ENCODE measurements around the gene EGF.
"Not testable (repeated sequence)": the region's sequence is repeated elsewhere in the genome, so short reads cannot be mapped to it uniquely, and the experiment has no call there.

The EGF gene

DNA sequence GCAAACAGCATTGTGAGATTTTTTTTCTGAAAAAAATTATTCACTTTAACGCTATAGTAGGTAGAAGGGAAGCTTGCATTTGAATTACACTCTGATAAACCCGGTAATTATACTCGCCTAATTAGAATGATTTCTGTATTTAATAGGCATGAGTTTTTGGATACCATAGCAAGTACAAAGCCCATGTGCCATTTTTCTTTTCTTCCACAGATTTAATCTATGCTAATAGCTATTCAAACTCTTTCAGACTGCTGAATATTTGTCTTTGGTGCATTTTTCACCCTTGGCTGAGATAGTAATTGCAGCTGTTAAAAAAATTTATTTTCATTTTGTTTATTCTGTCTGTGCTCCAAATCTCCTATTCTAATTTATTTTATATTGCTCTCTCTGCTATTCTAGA lies 113.0 kb downstream of the EGF start:
- Histone ChIP-seq H3K27me3 (replicated peaks) (no peaks in the 10 kb centered on the region), H3K36me3 (replicated peaks) (no peaks in the 10 kb centered on the region), H3K27ac (no peak overlapping the region), H3K4me3 (ENCODE audit: low read depth, low read length) (no peak overlapping the region)
- no peak for DNase-seq
- TF ChIP-seq, protein P1, sequence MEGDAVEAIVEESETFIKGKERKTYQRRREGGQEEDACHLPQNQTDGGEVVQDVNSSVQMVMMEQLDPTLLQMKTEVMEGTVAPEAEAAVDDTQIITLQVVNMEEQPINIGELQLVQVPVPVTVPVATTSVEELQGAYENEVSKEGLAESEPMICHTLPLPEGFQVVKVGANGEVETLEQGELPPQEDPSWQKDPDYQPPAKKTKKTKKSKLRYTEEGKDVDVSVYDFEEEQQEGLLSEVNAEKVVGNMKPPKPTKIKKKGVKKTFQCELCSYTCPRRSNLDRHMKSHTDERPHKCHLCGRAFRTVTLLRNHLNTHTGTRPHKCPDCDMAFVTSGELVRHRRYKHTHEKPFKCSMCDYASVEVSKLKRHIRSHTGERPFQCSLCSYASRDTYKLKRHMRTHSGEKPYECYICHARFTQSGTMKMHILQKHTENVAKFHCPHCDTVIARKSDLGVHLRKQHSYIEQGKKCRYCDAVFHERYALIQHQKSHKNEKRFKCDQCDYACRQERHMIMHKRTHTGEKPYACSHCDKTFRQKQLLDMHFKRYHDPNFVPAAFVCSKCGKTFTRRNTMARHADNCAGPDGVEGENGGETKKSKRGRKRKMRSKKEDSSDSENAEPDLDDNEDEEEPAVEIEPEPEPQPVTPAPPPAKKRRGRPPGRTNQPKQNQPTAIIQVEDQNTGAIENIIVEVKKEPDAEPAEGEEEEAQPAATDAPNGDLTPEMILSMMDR (IDR thresholded peaks at IDR 0.05; ENCODE audit: low read depth, low read length, missing control alignments), result no peak
- in situ Hi-C loops (cut with HindIII; ENCODE audit: low pct_ligation_motif_present, low sequenced_read_pairs), result no loop called here

- in situ Hi-C loops (cut with HindIII; ENCODE audit: low pct_ligation_motif_present, low sequenced_read_pairs), result no loop called here
- H3K27ac ChIP-seq, result no peak overlapping the region
- no peaks in the 10 kb centered on the region for H3K27me3 ChIP-seq (replicated peaks)
- TF ChIP-seq, protein P1 (IDR thresholded peaks at IDR 0.05; ENCODE audit: low read depth, low read length, missing control alignments), result no peak
- no peaks in the 10 kb centered on the region for H3K36me3 ChIP-seq (replicated peaks)
- no peak overlapping the region for H3K4me3 ChIP-seq (ENCODE audit: low read depth, low read length)
- DNase-seq, result no peak
These were observed 119.9 kb downstream of the EGF start for GRCh38 chr4:110032603-110033002.

DNA sequence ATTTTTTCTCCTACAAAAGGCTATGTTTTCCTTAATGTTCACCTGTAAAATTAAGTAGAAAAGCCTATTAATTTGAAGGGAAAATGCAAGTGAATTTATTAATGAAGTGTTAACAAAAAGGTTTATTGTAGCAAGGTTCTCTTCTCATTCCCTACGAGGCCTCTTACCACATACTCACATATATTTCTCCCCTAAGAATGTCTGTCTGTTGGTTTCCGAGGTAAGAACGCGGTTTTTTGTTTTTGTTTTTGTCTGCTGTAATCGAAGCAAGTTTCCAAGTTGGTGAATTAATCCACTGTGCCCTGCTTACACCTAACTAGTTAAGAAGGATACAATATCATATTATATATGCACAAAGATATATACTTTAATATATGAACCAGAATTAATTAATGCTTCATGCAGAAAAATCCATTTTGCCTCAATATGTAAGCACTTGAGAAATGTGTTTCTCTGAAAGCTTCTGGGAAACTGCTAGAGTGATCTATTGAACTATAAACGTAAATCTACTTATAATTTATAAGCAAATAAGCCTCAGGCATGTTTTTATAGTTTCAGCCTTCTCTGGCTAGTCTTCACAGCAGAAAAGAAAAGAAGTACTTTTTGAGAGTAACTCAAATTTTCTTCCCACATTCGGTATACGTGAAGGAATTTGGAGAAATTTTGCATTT lies 120.8 kb downstream of the EGF start:
- in situ Hi-C loops (cut with HindIII; ENCODE audit: low pct_ligation_motif_present, low sequenced_read_pairs), result no loop called here
- Histone ChIP-seq H3K4me3 (ENCODE audit: low read depth, low read length) (no peak overlapping the region), H3K27ac (no peak overlapping the region), H3K27me3 (replicated peaks) (no peaks in the 10 kb centered on the region), H3K36me3 (replicated peaks) (no peaks in the 10 kb centered on the region)
- no peak for DNase-seq
- TF ChIP-seq, protein P1 (IDR thresholded peaks at IDR 0.05; ENCODE audit: low read depth, low read length, missing control alignments), result no peak

DNA sequence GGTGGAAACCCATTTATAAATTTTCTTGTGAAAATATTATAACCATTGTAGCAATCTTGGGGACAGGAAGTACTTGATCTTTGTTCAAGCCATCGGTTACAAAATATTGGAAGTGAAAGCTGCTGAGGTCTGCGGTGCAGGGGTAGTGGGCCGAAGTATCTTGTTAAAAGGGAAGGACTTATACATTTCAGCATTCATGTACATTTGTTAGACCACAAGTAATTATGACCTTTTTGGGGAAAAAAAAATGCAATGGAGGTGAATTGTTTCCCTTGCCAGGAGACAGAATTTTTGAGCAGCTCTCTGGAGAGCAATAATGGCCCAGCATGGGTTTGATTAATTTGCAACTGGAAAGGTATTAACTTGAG lies 121.3 kb downstream of the EGF start:
- in situ Hi-C loops (cut with HindIII; ENCODE audit: low pct_ligation_motif_present, low sequenced_read_pairs), result no loop called here
- no peak overlapping the region for H3K4me3 ChIP-seq (ENCODE audit: low read depth, low read length)
- H3K36me3 ChIP-seq (replicated peaks), result no peaks in the 10 kb centered on the region
- H3K27ac ChIP-seq, result no peak overlapping the region
- TF ChIP-seq, protein P1 (IDR thresholded peaks at IDR 0.05; ENCODE audit: low read depth, low read length, missing control alignments), result no peak
- H3K27me3 ChIP-seq (replicated peaks), result no peaks in the 10 kb centered on the region
- DNase-seq, result no peak

- in situ Hi-C loops (cut with HindIII; ENCODE audit: low pct_ligation_motif_present, low sequenced_read_pairs); DNase-seq; H3K4me3 ChIP-seq (ENCODE audit: low read depth, low read length); H3K27ac ChIP-seq; H3K36me3 ChIP-seq (replicated peaks); H3K27me3 ChIP-seq (replicated peaks): not testable (repeated sequence)
These were observed 126.5 kb downstream of the EGF start for GRCh38 chr4:110039164-110039563.

- no peak overlapping the region for H3K27ac ChIP-seq
- H3K27me3 ChIP-seq (replicated peaks), result no peaks in the 10 kb centered on the region
- in situ Hi-C loops (cut with HindIII; ENCODE audit: low pct_ligation_motif_present, low sequenced_read_pairs), result no loop called here
- TF ChIP-seq, protein P1 (IDR thresholded peaks at IDR 0.05; ENCODE audit: low read depth, low read length, missing control alignments), result no peak
- H3K4me3 ChIP-seq (ENCODE audit: low read depth, low read length), result no peak overlapping the region
- no peaks in the 10 kb centered on the region for H3K36me3 ChIP-seq (replicated peaks)
- DNase-seq, result no peak
These were observed 129.1 kb downstream of the EGF start for GRCh38 chr4:110041735-110042134.

All from brain microvascular endothelial cell (primary cell).